Right atrium auricular region (tissue), 2 donors: ENCODE data around the gene GREM2. TPM values are rescaled to one million over a fixed set of nuclear protein-coding genes. Genes with fewer than 3 reads are reported as not detected.

Source experiments
- DNase-seq: peaks from one replicate; pipeline ENCODE4 v3.0.0-alpha.2; 2019; ENCODE audit warnings: low spot score
- H3K27ac ChIP-seq, 2 donors: fragments of 200-600 bp; sonication (generic); 1 replicate in 1 of 2; 2 replicates in 1 of 2; pipeline ENCODE4 v1.5.1; 2016 to 2019
- H3K27me3 ChIP-seq, 2 donors: fragments of 200-600 bp; sonication (generic); one replicate each; pipeline versions ENCODE4 v1.5.1 to v1.6.0; 2017 to 2019
- H3K36me3 ChIP-seq: fragments of 200-600 bp; sonication (generic); one replicate; pipeline ENCODE4 v1.5.1; 2016
- H3K4me1 ChIP-seq, 2 donors: fragments of 200-600 bp; sonication (generic); one replicate each; pipeline versions ENCODE4 v1.5.1 to v1.6.0; 2017 to 2019
- H3K4me3 ChIP-seq, 2 donors: fragments of 200-600 bp; sonication (generic); 1 replicate in 1 of 2; 2 replicates in 1 of 2; pipeline ENCODE4 v1.5.1; 2017 to 2019; ENCODE audit warnings: mild to moderate bottlenecking in 1 of 2, moderate library complexity in 1 of 2
- H3K9me3 ChIP-seq, 2 donors: fragments of 200-600 bp; sonication (generic); one replicate each; pipeline ENCODE4 v1.5.1; 2019
- CTCF ChIP-seq, 2 donors: fragments of 200-600 bp; sonication (generic); IDR thresholded peaks; one replicate each; pipeline ENCODE4 v1.5.1; 2019; ENCODE audit warnings: antibody characterized with exemption in 2 of 2
- total RNA-seq, 2 donors: library from RNA; depleted of rRNA; stranded (reverse); fragments of >200 nt; gene quantifications; one replicate each; pipeline ENCODE4 v1.1.0, GENCODE V29; 2016

GREM2 gene
- total RNA-seq, 2 donors from 2014 or later: not detected

GRCh38 chr1:240630409-240630808, 18.5 kb upstream of the GREM2 start:
- DNase-seq: no peak
- Histone ChIP-seq H3K27me3 (no peaks in the 10 kb centered on the region), H3K4me1 (no peaks in the 10 kb centered on the region), H3K4me3 (no peak overlapping the region), H3K36me3 (no peaks in the 10 kb centered on the region), H3K27ac (no peak overlapping the region), H3K9me3 (no peaks in the 10 kb centered on the region)
- TF ChIP-seq CTCF (IDR thresholded peaks at IDR 0.05): no peak

- Histone ChIP-seq H3K4me3 (no peak overlapping the region), H3K27me3 (no peaks in the 10 kb centered on the region), H3K36me3 (no peaks in the 10 kb centered on the region), H3K4me1 (no peaks in the 10 kb centered on the region), H3K9me3 (no peaks in the 10 kb centered on the region), H3K27ac (no peak overlapping the region)
- DNase-seq: no peak
- no peak for TF ChIP-seq CTCF (IDR thresholded peaks at IDR 0.05)
Measured at GRCh38 chr1:240621249-240621648, 9.3 kb upstream of the GREM2 start.

GRCh38 chr1:240619906-240620621, 8.1 kb upstream of the GREM2 start:
- no peaks in the 10 kb centered on the region for H3K9me3 ChIP-seq
- no peaks in the 10 kb centered on the region for H3K4me1 ChIP-seq
- no peaks in the 10 kb centered on the region for H3K36me3 ChIP-seq
- H3K27me3 ChIP-seq: no peaks in the 10 kb centered on the region
- no peak overlapping the region for H3K27ac ChIP-seq
- no peak for TF ChIP-seq CTCF (IDR thresholded peaks at IDR 0.05)
- H3K4me3 ChIP-seq: no peak overlapping the region
- DNase-seq: no peak

- no peaks in the 10 kb centered on the region for H3K27me3 ChIP-seq
- DNase-seq: no peak
- no peak overlapping the region for H3K27ac ChIP-seq
- no peaks in the 10 kb centered on the region for H3K9me3 ChIP-seq
- no peaks in the 10 kb centered on the region for H3K36me3 ChIP-seq
- H3K4me1 ChIP-seq: no peaks in the 10 kb centered on the region
- TF ChIP-seq CTCF (IDR thresholded peaks at IDR 0.05): no peak
- H3K4me3 ChIP-seq: no peak overlapping the region
Measured at GRCh38 chr1:240619357-240619756, 7.4 kb upstream of the GREM2 start.

DNA sequence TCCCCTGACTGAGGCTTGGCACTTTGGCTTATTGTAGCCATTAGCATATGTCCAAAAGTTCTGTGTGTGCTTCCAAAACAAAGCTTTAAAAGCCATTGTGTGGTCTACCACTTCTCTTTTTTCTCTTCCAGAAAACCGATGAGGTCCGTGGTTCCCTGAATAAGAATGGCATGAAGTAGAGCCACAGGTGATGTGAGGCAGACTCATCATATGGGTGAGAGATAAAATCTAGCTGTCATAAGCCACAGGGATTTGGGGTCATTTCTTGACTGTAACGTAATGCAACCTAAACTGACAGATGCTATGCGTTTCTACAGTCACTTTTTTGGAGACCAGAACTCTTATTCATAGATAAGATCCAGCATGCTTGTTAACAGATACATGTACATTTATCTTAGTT, 7.0 kb upstream of the GREM2 start:
- H3K4me3 ChIP-seq: no peak overlapping the region
- H3K27me3 ChIP-seq: no peaks in the 10 kb centered on the region
- H3K27ac ChIP-seq: no peak overlapping the region
- no peak for DNase-seq
- TF ChIP-seq CTCF (IDR thresholded peaks at IDR 0.05): no peak
- H3K9me3 ChIP-seq: no peaks in the 10 kb centered on the region
- no peaks in the 10 kb centered on the region for H3K36me3 ChIP-seq
- H3K4me1 ChIP-seq: no peaks in the 10 kb centered on the region

- H3K36me3 ChIP-seq: no peaks in the 10 kb centered on the region
- no peak for DNase-seq
- H3K4me3 ChIP-seq: no peak overlapping the region
- no peaks in the 10 kb centered on the region for H3K9me3 ChIP-seq
- H3K27me3 ChIP-seq: peaks cover 0 to 3% of the 10 kb centered on the region in 2 donors
- no peaks in the 10 kb centered on the region for H3K4me1 ChIP-seq
- no peak for TF ChIP-seq CTCF (IDR thresholded peaks at IDR 0.05)
- H3K27ac ChIP-seq: no peak overlapping the region
Measured at GRCh38 chr1:240616018-240616417, 4.1 kb upstream of the GREM2 start.
